B cell (primary cell): ENCODE measurements around the gene STK35.

ENCODE experiments used
- EZH2 ChIP-seq: IDR thresholded peaks from 2 replicates; pipeline ENCODE4 v1.6.1; 2012; ENCODE audit warnings: borderline replicate concordance, low read depth, mild to moderate bottlenecking, moderate library complexity, low read length; ENCODE audit not compliant: insufficient read depth, poor library complexity, severe bottlenecking
- TF ChIP-seq, protein P1 (sequence below): fragments of 200-600 bp; IDR thresholded peaks from one replicate; pipeline ENCODE4 v1.8.0; 2022; ENCODE audit warnings: antibody characterized with exemption, mild to moderate bottlenecking

DNA sequence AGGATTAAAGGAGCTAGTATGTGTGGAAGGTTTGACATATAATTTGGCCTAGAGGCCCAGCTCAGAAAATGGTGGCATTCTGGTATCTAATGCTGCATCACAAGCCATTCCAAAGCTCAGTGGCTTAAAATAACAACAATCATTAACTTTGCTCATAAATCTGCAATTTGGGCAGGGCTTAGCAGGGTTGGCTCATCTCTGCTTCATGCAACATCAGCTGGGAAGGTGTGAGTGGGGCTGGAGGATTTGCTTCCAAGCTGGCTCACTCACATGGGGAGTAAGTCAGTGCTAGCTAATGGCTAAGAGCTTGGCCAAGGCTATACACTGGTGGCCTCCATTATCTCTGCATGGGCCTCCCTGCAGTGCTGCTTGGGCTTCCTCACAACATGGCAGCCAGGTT is 48.0 kb upstream of the STK35 start:
- TF ChIP-seq, protein P1, sequence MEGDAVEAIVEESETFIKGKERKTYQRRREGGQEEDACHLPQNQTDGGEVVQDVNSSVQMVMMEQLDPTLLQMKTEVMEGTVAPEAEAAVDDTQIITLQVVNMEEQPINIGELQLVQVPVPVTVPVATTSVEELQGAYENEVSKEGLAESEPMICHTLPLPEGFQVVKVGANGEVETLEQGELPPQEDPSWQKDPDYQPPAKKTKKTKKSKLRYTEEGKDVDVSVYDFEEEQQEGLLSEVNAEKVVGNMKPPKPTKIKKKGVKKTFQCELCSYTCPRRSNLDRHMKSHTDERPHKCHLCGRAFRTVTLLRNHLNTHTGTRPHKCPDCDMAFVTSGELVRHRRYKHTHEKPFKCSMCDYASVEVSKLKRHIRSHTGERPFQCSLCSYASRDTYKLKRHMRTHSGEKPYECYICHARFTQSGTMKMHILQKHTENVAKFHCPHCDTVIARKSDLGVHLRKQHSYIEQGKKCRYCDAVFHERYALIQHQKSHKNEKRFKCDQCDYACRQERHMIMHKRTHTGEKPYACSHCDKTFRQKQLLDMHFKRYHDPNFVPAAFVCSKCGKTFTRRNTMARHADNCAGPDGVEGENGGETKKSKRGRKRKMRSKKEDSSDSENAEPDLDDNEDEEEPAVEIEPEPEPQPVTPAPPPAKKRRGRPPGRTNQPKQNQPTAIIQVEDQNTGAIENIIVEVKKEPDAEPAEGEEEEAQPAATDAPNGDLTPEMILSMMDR: no peak
- TF ChIP-seq EZH2: no peak
